Cardiac fibroblast (primary cell): ENCODE data around the gene ITGBL1.
A peak's percentile ranks its signal among the peaks of the same experiment; 100 is the strongest.

Experiments
- DNase-seq, 2 donors: peaks; one replicate each; pipeline versions ENCODE4 v3.0.0 to v3.0.0-alpha.2; 2010; ENCODE audit warnings: low read depth in 2 of 2
- H3K4me3 ChIP-seq, 2 donors: replicated peaks in 1 of 2; 1 replicate in 1 of 2; 2 replicates in 1 of 2; pipeline ENCODE4 v1.5.1; 2011; ENCODE audit warnings: low read depth in 2 of 2, low read length in 2 of 2, mild to moderate bottlenecking in 2 of 2, moderate library complexity in 1 of 2
- CTCF ChIP-seq: IDR thresholded peaks from one replicate; pipeline ENCODE4 v1.5.1; 2011; ENCODE audit warnings: low read depth, mild to moderate bottlenecking, low read length, inconsistent platforms

ITGBL1 gene

DNA sequence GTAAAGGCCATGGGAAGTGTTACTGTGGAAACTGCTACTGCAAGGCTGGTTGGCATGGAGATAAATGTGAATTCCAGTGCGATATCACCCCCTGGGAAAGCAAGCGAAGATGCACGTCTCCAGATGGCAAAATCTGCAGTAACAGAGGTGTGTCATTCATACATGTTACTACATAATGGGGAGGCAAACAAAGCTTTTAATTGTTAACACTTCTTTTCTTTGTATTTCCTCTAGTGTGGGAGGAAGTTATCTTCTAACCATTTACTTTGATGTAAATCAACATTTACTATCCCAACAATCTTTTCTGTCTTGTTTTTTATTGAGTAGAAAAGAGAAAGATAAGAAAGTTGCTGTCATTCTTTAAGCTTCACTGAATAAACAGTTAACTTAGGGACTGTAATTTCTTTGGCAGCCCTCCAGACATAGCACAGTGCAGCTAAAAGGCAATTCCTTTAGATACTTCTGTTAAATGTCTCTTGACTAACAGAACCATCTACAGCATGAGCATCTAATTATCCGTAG, 126.9 kb downstream of the ITGBL1 start:
- no peak overlapping the region for H3K4me3 ChIP-seq
- TF ChIP-seq CTCF: no peak
- DNase-seq: peak; percentile 44 to 58

DNA sequence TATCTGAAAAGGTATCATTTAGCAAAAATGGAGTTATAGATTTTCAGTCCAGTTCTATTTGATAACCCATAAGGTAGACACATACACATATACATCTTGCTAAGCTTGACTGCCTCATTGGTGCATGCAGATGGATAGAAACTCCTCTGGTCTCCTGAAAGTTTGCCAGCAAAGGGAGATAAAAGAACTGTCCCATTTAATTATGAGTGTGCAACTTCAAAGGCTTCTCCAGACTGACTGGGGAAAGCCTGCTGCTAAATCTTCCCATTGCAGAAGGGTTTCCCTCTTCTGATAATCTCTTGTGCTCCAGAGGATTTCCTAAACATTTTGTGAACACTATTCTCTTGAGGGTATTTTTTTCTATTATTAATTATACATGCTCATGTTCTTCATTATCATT, 131.9 kb downstream of the ITGBL1 start:
- TF ChIP-seq CTCF: no peak

DNA sequence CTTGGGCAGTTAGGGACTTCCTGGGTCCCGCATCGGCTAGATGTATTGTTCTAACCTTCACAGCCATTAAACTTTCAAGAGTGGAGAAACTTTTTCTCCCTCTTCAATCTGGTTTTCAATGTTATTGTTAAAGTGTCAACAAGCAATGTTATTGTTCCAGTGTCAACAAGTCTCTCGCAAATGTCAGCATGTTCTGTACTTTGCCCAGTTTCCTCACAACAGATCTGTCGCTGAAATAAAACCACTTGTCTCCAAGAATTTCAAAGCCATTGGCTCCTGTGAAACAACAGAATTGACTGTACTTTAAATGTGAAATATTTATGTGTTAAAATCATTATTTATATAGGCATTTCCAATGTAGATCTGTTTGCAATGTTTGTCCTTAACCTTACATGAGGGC, 138.0 kb downstream of the ITGBL1 start:
- H3K4me3 ChIP-seq: no peak overlapping the region
- DNase-seq: no peak
- no peak for TF ChIP-seq CTCF

More for the DNA sequence above, 131.9 kb downstream of the ITGBL1 start:
- no peak overlapping the region for H3K4me3 ChIP-seq
- DNase-seq: no peak

DNA sequence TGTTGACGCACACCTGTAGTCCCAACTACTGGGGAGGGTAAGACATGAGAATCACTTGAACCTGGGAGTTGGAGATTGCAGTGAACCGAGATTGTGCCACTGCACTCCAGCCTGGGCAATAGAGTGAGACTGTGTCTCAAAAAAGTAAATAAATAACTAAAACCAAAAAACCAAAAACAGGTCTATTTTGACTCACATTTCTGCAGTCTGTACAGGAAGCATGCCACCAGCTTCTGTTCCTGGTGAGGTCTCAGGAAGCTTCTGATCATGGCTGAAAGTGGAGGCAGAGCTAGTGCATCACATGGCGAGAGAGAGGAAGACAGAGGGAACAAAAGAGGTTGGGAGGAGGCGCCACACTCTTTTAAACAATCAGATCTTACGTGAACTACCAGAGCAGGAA, 142.5 kb downstream of the ITGBL1 start:
- DNase-seq: no peak
- no peak for TF ChIP-seq CTCF
- no peak overlapping the region for H3K4me3 ChIP-seq

- TF ChIP-seq CTCF: no peak
- no peak for DNase-seq
- no peak overlapping the region for H3K4me3 ChIP-seq
Measured at GRCh38 chr13:101596803-101597202, 144.3 kb downstream of the ITGBL1 start.

DNA sequence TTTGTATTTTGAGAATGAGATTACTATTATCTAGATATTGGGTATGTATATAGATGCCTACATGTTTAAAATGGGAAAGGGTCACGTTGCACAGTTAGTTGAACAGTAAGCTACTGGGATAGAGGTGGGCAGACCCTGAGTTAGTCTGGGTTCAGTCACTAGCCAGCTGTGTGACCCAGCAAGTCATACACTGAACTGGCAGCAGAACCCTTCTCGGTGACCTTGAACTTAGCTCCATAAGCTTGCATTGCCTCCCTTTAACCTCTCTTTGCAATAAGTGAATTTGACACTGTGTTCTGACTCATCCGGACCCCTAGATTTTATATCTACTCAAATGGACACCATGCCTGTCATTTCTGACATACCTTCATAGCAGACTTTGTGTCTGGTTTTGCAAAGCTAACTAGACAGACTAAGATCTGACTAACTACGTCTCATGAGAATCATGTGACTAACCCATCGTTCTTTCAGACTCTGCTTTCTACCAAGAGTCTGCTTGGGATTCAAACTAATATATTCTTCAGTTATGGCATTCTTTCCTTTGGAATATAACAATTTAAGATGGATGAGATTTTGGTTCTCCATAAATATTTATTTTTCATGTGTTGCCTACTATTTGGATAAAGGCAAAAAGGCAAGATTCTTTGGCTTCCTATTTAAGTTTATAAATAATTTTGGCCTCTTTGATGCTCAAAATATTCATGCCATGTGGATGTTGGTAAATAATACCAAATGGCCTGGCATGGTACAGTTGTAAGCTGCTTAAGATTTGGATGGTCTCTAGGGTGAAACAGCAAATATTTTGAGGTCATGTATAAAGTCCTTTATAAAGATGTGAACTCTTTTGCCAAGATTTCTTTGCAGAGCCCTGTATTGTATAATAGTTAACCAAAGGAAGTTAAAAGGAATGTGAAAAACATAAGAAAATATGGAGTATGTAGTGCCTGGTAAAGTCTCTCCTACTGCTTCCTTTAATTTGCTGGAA, 159.3 kb downstream of the ITGBL1 start:
- H3K4me3 ChIP-seq: no peak overlapping the region
- no peak for TF ChIP-seq CTCF
- DNase-seq: peak in 1 of 2 donors; percentile 57
